ENCODE results near the gene ZNF454. TPM values are rescaled to one million over a fixed set of nuclear protein-coding genes. Genes with fewer than 3 reads are reported as not detected.

The ZNF454 gene
- total RNA-seq, 1 experiment from 2014 or later, result 0.61 TPM

- CTCF ChIA-PET, result no interaction called here
Observed at GRCh38 chr5:179008667-179009066, 67.7 kb downstream of the ZNF454 start.

More at GRCh38 chr5:179008667-179009066, 67.7 kb downstream of the ZNF454 start:
- Histone ChIP-seq H3K4me2 (ENCODE audit: low read length) (no peak overlapping the region), H3K79me2 (ENCODE audit: insufficient read depth, low read length) (no peaks in the 10 kb centered on the region), H3K27me3 (ENCODE audit: insufficient read depth, low read length) (no peaks in the 10 kb centered on the region), H3K9me3 (ENCODE audit: control insufficient read depth in 1 of 2, insufficient read depth in 1 of 2, low read depth in 1 of 2, low read length in 2 of 2) (peaks cover 3 to 5% of the 10 kb centered on the region in 2 experiments; a peak in 2 of 4 replicates), H3K36me3 (ENCODE audit: control insufficient read depth in 1 of 2, insufficient read depth in 2 of 2, low read length in 2 of 2) (no peaks in the 10 kb centered on the region), H2AFZ (ENCODE audit: low read depth, low read length, poor library complexity, severe bottlenecking) (no peak overlapping the region), H3K4me1 (ENCODE audit: control insufficient read depth in 1 of 2, insufficient read depth in 2 of 2, low read length in 2 of 2) (no peaks in the 10 kb centered on the region), H3K27ac (ENCODE audit: low read depth, low read length) (no peak overlapping the region), H3K9ac (ENCODE audit: low read length) (no peak overlapping the region), H3K9me2 (ENCODE audit: insufficient read depth) (no peaks in the 10 kb centered on the region), H3K4me3 (replicated peaks in 1 of 2; ENCODE audit: low read depth in 1 of 2, low read length in 2 of 2) (no peak overlapping the region), H4K20me1 (ENCODE audit: insufficient read depth) (no peaks in the 10 kb centered on the region)
- DNase-seq (ENCODE audit: low read depth, low spot score) (no peak), ATAC-seq (no peak)
- no peak for TF ChIP-seq SIN3A (IDR thresholded peaks at IDR 0.05; ENCODE audit: low read depth)
- no peak for TF ChIP-seq CEBPB (IDR thresholded peaks at IDR 0.05; ENCODE audit: low read depth)
- TF ChIP-seq CTCF (IDR thresholded peaks at IDR 0.05 in 2 of 3, conservative IDR thresholded peaks at IDR 0.05 in 1 of 3; ENCODE audit: borderline replicate concordance in 1 of 3, insufficient read depth in 1 of 3, low read depth in 2 of 3, low read length in 2 of 3), result peak in 2 of 3 experiments; percentile 24 to 38; a peak in 3 of 6 replicates
- TF ChIP-seq MAX (IDR thresholded peaks at IDR 0.05), result no peak
- no peak for TF ChIP-seq YY1 (IDR thresholded peaks at IDR 0.05; ENCODE audit: extremely low read depth, insufficient replicate concordance, low read depth, low read length)
- no peak for TF ChIP-seq REST (IDR thresholded peaks at IDR 0.05; ENCODE audit: low read depth)
- TF ChIP-seq EGR1 (IDR thresholded peaks at IDR 0.05; ENCODE audit: low read depth), result no peak
- TF ChIP-seq POLR2AphosphoS5 (IDR thresholded peaks at IDR 0.05; ENCODE audit: low read depth, low read length), result no peak
- peak; percentile 29; the same call in 1 of the 2 replicates for TF ChIP-seq RAD21 (IDR thresholded peaks at IDR 0.05; ENCODE audit: low read depth)
- no peak for TF ChIP-seq JUND (IDR thresholded peaks at IDR 0.05)
- TF ChIP-seq ZNF274 (IDR thresholded peaks at IDR 0.05; ENCODE audit: low read depth, low read length), result no peak
- no peak for TF ChIP-seq ATF3 (IDR thresholded peaks at IDR 0.05)
- ChIA-PET RAD21 (ENCODE audit: low non-redundant PET in 1 of 2, low total read pairs in 2 of 2, uncharacterized antibody in 2 of 2, unreplicated experiment in 2 of 2) (no interaction called here), POLR2A (no interaction called here)
- BruUV-seq (replicated peaks), result no TSS peak
- intact Hi-C loops (cut with micrococcal nuclease), result loop anchor here (5.0 kb wide), 1 partner anchor 484 kb away; no protein-coding TSS in a partner anchor

Other genes with a start within 250 kb of the ZNF454 start
- 16.8 TPM for gene ZNF354A, start 210.5 kb upstream of the ZNF454 start, total RNA-seq (2021; ENCODE audit: unreplicated experiment)
- 11.6 TPM for gene ZNF354B, start 81.2 kb upstream of the ZNF454 start, total RNA-seq (2021; ENCODE audit: unreplicated experiment)
- gene ZFP2, start 45.3 kb upstream of the ZNF454 start, total RNA-seq (2021; ENCODE audit: unreplicated experiment), result 0.57 TPM
- not detected for gene GRM6, start 54.1 kb downstream of the ZNF454 start, total RNA-seq (2021; ENCODE audit: unreplicated experiment)
- not detected for gene ZNF879, start 82.6 kb downstream of the ZNF454 start, total RNA-seq (2021; ENCODE audit: unreplicated experiment)
- gene ZNF354C, start 119.2 kb downstream of the ZNF454 start, total RNA-seq (2021; ENCODE audit: unreplicated experiment), result 0.07 TPM